ENCODE data around the gene KATNAL1.

The KATNAL1 gene

GRCh38 chr13:30247406-30247805 lies 59.9 kb downstream of the KATNAL1 start:
- no peak overlapping the region for H3K4me3 ChIP-seq (ENCODE audit: low read length)
- DNase-seq (ENCODE audit: low read depth, low spot score), result no peak

- no peak overlapping the region for H3K4me3 ChIP-seq (ENCODE audit: low read length)
- no peak for DNase-seq (ENCODE audit: low read depth, low spot score)
These were observed 65.8 kb downstream of the KATNAL1 start for GRCh38 chr13:30241532-30241931.

GRCh38 chr13:30240608-30241007 lies 66.7 kb downstream of the KATNAL1 start:
- no peak overlapping the region for H3K4me3 ChIP-seq (ENCODE audit: low read length)
- DNase-seq (ENCODE audit: low read depth, low spot score), result no peak

GRCh38 chr13:30235216-30235615 lies 72.1 kb downstream of the KATNAL1 start:
- DNase-seq (ENCODE audit: low read depth, low spot score), result no peak
- no peak overlapping the region for H3K4me3 ChIP-seq (ENCODE audit: low read length)

GRCh38 chr13:30234619-30235162 lies 72.7 kb downstream of the KATNAL1 start:
- DNase-seq (ENCODE audit: low read depth, low spot score), result no peak
- H3K4me3 ChIP-seq (ENCODE audit: low read length), result no peak overlapping the region

- no peak for DNase-seq (ENCODE audit: low read depth, low spot score)
- H3K4me3 ChIP-seq (ENCODE audit: low read length), result no peak overlapping the region
These were observed 82.6 kb downstream of the KATNAL1 start for GRCh38 chr13:30224732-30225131.

GRCh38 chr13:30222254-30222653 lies 85.1 kb downstream of the KATNAL1 start:
- H3K4me3 ChIP-seq (ENCODE audit: low read length), result no peak overlapping the region
- no peak for DNase-seq (ENCODE audit: low read depth, low spot score)

GRCh38 chr13:30216111-30216510 lies 91.2 kb downstream of the KATNAL1 start:
- no peak overlapping the region for H3K4me3 ChIP-seq (ENCODE audit: low read length)
- no peak for DNase-seq (ENCODE audit: low read depth, low spot score)

- H3K4me3 ChIP-seq (ENCODE audit: low read length), result no peak overlapping the region
- no peak for DNase-seq (ENCODE audit: low read depth, low spot score)
These were observed 95.1 kb downstream of the KATNAL1 start for GRCh38 chr13:30212256-30212655.

GRCh38 chr13:30211745-30212144 lies 95.6 kb downstream of the KATNAL1 start:
- H3K4me3 ChIP-seq (ENCODE audit: low read length), result no peak overlapping the region
- no peak for DNase-seq (ENCODE audit: low read depth, low spot score)

GRCh38 chr13:30204564-30204963 lies 102.8 kb downstream of the KATNAL1 start:
- no peak overlapping the region for H3K4me3 ChIP-seq (ENCODE audit: low read length)
- no peak for DNase-seq (ENCODE audit: low read depth, low spot score)

GRCh38 chr13:30196025-30196424 lies 111.3 kb downstream of the KATNAL1 start:
- H3K4me3 ChIP-seq (ENCODE audit: low read length), result no peak overlapping the region
- DNase-seq (ENCODE audit: low read depth, low spot score), result no peak

- DNase-seq (ENCODE audit: low read depth, low spot score), result no peak
These were observed 112.4 kb downstream of the KATNAL1 start for GRCh38 chr13:30194906-30195305.

GRCh38 chr13:30193279-30194234 lies 113.8 kb downstream of the KATNAL1 start:
- H3K4me3 ChIP-seq (ENCODE audit: low read length), result no peak overlapping the region
- DNase-seq (ENCODE audit: low read depth, low spot score), result no peak

More at GRCh38 chr13:30194906-30195305, 112.4 kb downstream of the KATNAL1 start:
- no peak overlapping the region for H3K4me3 ChIP-seq (ENCODE audit: low read length)

GRCh38 chr13:30192320-30193093 lies 114.8 kb downstream of the KATNAL1 start:
- H3K4me3 ChIP-seq (ENCODE audit: low read length), result no peak overlapping the region
- no peak for DNase-seq (ENCODE audit: low read depth, low spot score)

- H3K4me3 ChIP-seq (ENCODE audit: low read length), result no peak overlapping the region
- no peak for DNase-seq (ENCODE audit: low read depth, low spot score)
These were observed 115.8 kb downstream of the KATNAL1 start for GRCh38 chr13:30191491-30192100.

GRCh38 chr13:30186634-30187415 lies 120.5 kb downstream of the KATNAL1 start:
- no peak for DNase-seq (ENCODE audit: low read depth, low spot score)
- no peak overlapping the region for H3K4me3 ChIP-seq (ENCODE audit: low read length)

- no peak overlapping the region for H3K4me3 ChIP-seq (ENCODE audit: low read length)
- DNase-seq (ENCODE audit: low read depth, low spot score), result no peak
These were observed 125.3 kb downstream of the KATNAL1 start for GRCh38 chr13:30181888-30182651.
